Panc1 (cell line): ENCODE data around the gene PRKG1. TPM values are rescaled to one million over a fixed set of nuclear protein-coding genes. Genes with fewer than 3 reads are reported as not detected.

Experiments
- ATAC-seq: fragments of 200-7000 bp; cut with Tn5 transposase; 2 replicates; pipeline ENCODE4 v1.9.1; 2020; ENCODE audit warnings: mild to moderate bottlenecking, moderate library complexity
- BruUV-seq: library from RNA; stranded (reverse); fragments of 400-500 nt; replicated peaks from 2 replicates; lab custom pipeline; 2021; lab: Mats Ljungman, UMichigan
- CTCF ChIA-PET: fragments of 300-600 bp; sonication (Branson Sonifier 250); formaldehyde crosslinking; loops from one replicate; lab custom pipeline; 2022; ENCODE audit warnings: antibody characterized with exemption; lab: Charles Lee
- POLR2A ChIA-PET: fragments of 300-600 bp; sonication (Branson Sonifier 250); formaldehyde crosslinking; loops from one replicate; lab custom pipeline; 2022; ENCODE audit warnings: antibody characterized with exemption; lab: Charles Lee
- DNase-seq: peaks from one replicate; pipeline ENCODE4 v3.0.0-alpha.2; 2010; ENCODE audit warnings: low read depth, low spot score
- H3K27ac ChIP-seq: 2 replicates; pipeline ENCODE4 v1.5.1; 2011; ENCODE audit warnings: mild to moderate bottlenecking, low read length, inconsistent platforms
- H3K27me3 ChIP-seq: fragments of 200-500 bp; sonication (Bioruptor generic); 2 replicates; pipeline ENCODE4 v1.6.0; 2014; ENCODE audit warnings: low read length, inconsistent platforms; ENCODE audit not compliant: control insufficient read depth, insufficient read depth
- H3K36me3 ChIP-seq: fragments of 200-500 bp; sonication (Bioruptor generic); 2 replicates; pipeline ENCODE4 v1.5.1; 2014; ENCODE audit warnings: inconsistent platforms, mild to moderate bottlenecking, low read length, moderate library complexity; ENCODE audit not compliant: control insufficient read depth, insufficient read depth
- H3K4me1 ChIP-seq: 2 replicates; pipeline ENCODE4 v1.5.1; 2011; ENCODE audit warnings: inconsistent platforms, mild to moderate bottlenecking, low read length, moderate library complexity; ENCODE audit not compliant: control insufficient read depth, insufficient read depth
- H3K4me3 ChIP-seq, 2 experiments: 2 replicates each; pipeline ENCODE4 v1.5.1; 2011 to 2012; ENCODE audit warnings: low read depth in 2 of 2, low read length in 2 of 2, mild to moderate bottlenecking in 2 of 2, inconsistent platforms in 1 of 2, moderate library complexity in 1 of 2
- H3K9me3 ChIP-seq: fragments of 200-500 bp; sonication (Bioruptor generic); 2 replicates; pipeline ENCODE4 v1.5.1; 2014; ENCODE audit warnings: low read depth, mild to moderate bottlenecking, inconsistent platforms, low read length, moderate library complexity; ENCODE audit not compliant: control insufficient read depth, insufficient read depth
- POLR2AphosphoS5 ChIP-seq: IDR thresholded peaks from 2 replicates; pipeline ENCODE4 v1.6.1; 2012; ENCODE audit warnings: mild to moderate bottlenecking, low read depth, low read length, moderate library complexity
- SIN3A ChIP-seq: IDR thresholded peaks from 2 replicates; pipeline ENCODE4 v1.6.1; 2012; ENCODE audit warnings: low read depth, mild to moderate bottlenecking, low read length, moderate library complexity, borderline replicate concordance; ENCODE audit not compliant: insufficient read depth
- TCF7L2 ChIP-seq: IDR thresholded peaks from 2 replicates; pipeline ENCODE4 v1.6.1; 2011; ENCODE audit warnings: mild to moderate bottlenecking, low read depth, low read length, inconsistent platforms
- in situ Hi-C: cut with HindIII; loops from 2 replicates; pipeline ENCODE4 v1.10.0; 2016; ENCODE audit warnings: low sequenced_read_pairs, low pct_unique_long_range_greater_than_20kb
- intact Hi-C: fragments of 100-400 bp; cut with micrococcal nuclease; formaldehyde crosslinking; loops from one replicate; pipeline ENCODE4 v1.10.0; 2022; ENCODE audit not compliant: unreplicated experiment
- total RNA-seq: library from RNA; stranded (reverse); gene quantifications from one replicate; pipeline ENCODE4 v1.2.1, GENCODE V29; 2021; ENCODE audit not compliant: unreplicated experiment
- TF ChIP-seq, protein P1 (sequence below): fragments of 450-650 bp; IDR thresholded peaks from 2 replicates; pipeline ENCODE4 v1.5.1; 2017; ENCODE audit warnings: mild to moderate bottlenecking
- TF ChIP-seq, protein P2 (sequence below), 2 experiments: IDR thresholded peaks; 2 replicates each; pipeline ENCODE4 v1.6.1; 2011 to 2012; ENCODE audit warnings: low read depth in 2 of 2, control low read depth in 1 of 2, low read length in 1 of 2, mild to moderate bottlenecking in 1 of 2, moderate library complexity in 1 of 2; ENCODE audit not compliant: insufficient read depth in 1 of 2

Gene PRKG1
- total RNA-seq, 1 experiment from 2014 or later = 0.92 TPM

DNA sequence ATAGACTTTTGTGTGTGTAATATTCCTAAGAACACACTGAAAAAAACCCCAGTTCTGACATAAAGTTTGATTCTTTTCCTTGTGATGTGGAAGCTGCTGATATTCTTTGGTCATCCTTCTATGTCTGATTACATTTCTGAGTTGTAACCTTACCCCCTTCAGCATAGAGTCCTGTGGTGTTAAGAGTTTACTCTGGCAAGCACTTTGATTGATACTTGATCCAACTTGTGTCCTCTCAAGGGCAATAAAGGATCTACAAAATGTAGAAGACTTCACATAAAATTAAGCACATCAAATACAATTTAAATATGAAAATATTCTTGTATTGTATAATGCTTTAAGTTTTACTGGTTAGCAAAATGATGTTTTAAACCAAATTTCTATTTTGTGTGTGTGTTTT lies 1018.1 kb downstream of the PRKG1 start:
- ATAC-seq = no peak
- in situ Hi-C loops = no loop called here
- peaks cover 2% of the 10 kb centered on the region; the same call in 1 of the 2 replicates for H3K27me3 ChIP-seq

DNA sequence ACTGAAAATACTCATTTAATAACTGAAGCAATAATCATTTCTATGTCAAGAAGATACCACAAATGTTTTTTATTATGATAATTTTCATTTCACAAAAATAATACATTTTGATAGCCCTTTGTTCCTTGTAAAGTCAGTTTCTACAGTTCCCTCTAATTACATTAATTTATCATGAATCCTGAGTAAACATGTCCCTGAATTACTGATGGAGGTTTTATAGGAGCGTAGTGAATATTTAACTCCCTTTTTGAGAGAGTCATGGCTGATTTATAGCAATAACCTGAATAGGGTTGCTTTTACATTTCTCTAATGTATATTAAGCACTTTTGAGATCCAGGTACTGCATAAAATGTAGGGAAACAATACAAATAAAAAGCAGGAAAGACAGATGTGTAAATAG lies 1023.8 kb downstream of the PRKG1 start:
- H3K27ac ChIP-seq = no peak overlapping the region
- TF ChIP-seq POLR2AphosphoS5 (no peak), SIN3A (no peak)
- TF ChIP-seq, protein P1, sequence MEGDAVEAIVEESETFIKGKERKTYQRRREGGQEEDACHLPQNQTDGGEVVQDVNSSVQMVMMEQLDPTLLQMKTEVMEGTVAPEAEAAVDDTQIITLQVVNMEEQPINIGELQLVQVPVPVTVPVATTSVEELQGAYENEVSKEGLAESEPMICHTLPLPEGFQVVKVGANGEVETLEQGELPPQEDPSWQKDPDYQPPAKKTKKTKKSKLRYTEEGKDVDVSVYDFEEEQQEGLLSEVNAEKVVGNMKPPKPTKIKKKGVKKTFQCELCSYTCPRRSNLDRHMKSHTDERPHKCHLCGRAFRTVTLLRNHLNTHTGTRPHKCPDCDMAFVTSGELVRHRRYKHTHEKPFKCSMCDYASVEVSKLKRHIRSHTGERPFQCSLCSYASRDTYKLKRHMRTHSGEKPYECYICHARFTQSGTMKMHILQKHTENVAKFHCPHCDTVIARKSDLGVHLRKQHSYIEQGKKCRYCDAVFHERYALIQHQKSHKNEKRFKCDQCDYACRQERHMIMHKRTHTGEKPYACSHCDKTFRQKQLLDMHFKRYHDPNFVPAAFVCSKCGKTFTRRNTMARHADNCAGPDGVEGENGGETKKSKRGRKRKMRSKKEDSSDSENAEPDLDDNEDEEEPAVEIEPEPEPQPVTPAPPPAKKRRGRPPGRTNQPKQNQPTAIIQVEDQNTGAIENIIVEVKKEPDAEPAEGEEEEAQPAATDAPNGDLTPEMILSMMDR = no peak
- ATAC-seq (no peak), DNase-seq (no peak)
- H3K9me3 ChIP-seq = no peaks in the 10 kb centered on the region
- ChIA-PET CTCF (no interaction called here), POLR2A (interaction anchor here (0.6 kb wide), 1 partner anchor 21 kb away, joined by 3 read pairs; no protein-coding TSS in a partner anchor)
- in situ Hi-C loops = no loop called here
- H3K36me3 ChIP-seq = no peaks in the 10 kb centered on the region
- 0 out of 2 replicates have a peak, but pooled peaks cover 2% of the 10 kb centered on the region for H3K27me3 ChIP-seq
- intact Hi-C loops = no loop called here
- no peak overlapping the region for H3K4me3 ChIP-seq
- H3K4me1 ChIP-seq = no peaks in the 10 kb centered on the region
- BruUV-seq = no TSS peak

More for the DNA sequence above, 1018.1 kb downstream of the PRKG1 start:
- DNase-seq = no peak
- ChIA-PET POLR2A (no interaction called here), CTCF (no interaction called here)
- Histone ChIP-seq H3K4me1 (no peaks in the 10 kb centered on the region), H3K27ac (no peak overlapping the region), H3K4me3 (no peak overlapping the region), H3K9me3 (no peaks in the 10 kb centered on the region), H3K36me3 (no peaks in the 10 kb centered on the region)
- no peak for TF ChIP-seq SIN3A
- no peak for TF ChIP-seq POLR2AphosphoS5
- TF ChIP-seq, protein P1 = no peak
- TF ChIP-seq, protein P2, sequence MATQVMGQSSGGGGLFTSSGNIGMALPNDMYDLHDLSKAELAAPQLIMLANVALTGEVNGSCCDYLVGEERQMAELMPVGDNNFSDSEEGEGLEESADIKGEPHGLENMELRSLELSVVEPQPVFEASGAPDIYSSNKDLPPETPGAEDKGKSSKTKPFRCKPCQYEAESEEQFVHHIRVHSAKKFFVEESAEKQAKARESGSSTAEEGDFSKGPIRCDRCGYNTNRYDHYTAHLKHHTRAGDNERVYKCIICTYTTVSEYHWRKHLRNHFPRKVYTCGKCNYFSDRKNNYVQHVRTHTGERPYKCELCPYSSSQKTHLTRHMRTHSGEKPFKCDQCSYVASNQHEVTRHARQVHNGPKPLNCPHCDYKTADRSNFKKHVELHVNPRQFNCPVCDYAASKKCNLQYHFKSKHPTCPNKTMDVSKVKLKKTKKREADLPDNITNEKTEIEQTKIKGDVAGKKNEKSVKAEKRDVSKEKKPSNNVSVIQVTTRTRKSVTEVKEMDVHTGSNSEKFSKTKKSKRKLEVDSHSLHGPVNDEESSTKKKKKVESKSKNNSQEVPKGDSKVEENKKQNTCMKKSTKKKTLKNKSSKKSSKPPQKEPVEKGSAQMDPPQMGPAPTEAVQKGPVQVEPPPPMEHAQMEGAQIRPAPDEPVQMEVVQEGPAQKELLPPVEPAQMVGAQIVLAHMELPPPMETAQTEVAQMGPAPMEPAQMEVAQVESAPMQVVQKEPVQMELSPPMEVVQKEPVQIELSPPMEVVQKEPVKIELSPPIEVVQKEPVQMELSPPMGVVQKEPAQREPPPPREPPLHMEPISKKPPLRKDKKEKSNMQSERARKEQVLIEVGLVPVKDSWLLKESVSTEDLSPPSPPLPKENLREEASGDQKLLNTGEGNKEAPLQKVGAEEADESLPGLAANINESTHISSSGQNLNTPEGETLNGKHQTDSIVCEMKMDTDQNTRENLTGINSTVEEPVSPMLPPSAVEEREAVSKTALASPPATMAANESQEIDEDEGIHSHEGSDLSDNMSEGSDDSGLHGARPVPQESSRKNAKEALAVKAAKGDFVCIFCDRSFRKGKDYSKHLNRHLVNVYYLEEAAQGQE (IDR thresholded peaks at IDR 0.05; ENCODE audit: insufficient read depth in 1 of 2, low read depth in 2 of 2, low read length in 1 of 2) = no peak
- TF ChIP-seq TCF7L2 = no peak
- intact Hi-C loops = no loop called here
- no TSS peak for BruUV-seq
